ENCODE data around the gene SPRTN.

- TF ChIP-seq POLR2A (IDR thresholded peaks at IDR 0.05) (no peak), CTCF (IDR thresholded peaks at IDR 0.05 in 4 of 5, conservative IDR thresholded peaks at IDR 0.05 in 1 of 5) (no peak)
These were observed 2.4 kb downstream of the SPRTN start for GRCh38 chr1:231340328-231341013.
